HG02759 (cell line): ENCODE data around the gene GRID2.

ENCODE experiments used
- ATAC-seq: cut with Tn5 transposase; IDR thresholded peaks from one replicate; pipeline ENCODE4 v1.9.1; 2021; ENCODE audit warnings: mild to moderate bottlenecking, moderate library complexity; ENCODE audit not compliant: unreplicated experiment

The GRID2 gene

GRCh38 chr4:92658318-92658717 is 354.6 kb downstream of the GRID2 start:
- ATAC-seq: no peak

GRCh38 chr4:92677805-92678204 is 374.0 kb downstream of the GRID2 start:
- no peak for ATAC-seq

DNA sequence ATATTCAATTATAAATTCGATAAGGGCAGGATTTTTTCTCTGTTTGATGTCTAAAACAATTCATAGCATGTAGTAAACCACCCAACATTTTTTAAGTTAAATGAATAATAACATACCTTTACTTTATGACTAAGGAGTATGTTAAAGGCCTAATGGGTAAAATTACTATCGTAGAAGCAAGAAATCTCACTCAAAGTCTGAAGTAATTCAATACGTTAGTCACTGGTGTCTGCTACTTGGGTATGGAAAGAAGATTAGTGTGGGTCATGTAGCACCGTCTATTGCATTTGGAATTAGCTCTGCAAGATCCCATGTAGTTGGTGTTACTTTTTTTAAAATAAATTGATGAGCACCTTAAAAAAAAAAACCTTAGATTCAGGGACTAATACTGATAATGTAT is 374.5 kb downstream of the GRID2 start:
- ATAC-seq: no peak

GRCh38 chr4:92679149-92679548 is 375.4 kb downstream of the GRID2 start:
- ATAC-seq: no peak

- no peak for ATAC-seq
These were observed 410.9 kb downstream of the GRID2 start for GRCh38 chr4:92714640-92715039.

DNA sequence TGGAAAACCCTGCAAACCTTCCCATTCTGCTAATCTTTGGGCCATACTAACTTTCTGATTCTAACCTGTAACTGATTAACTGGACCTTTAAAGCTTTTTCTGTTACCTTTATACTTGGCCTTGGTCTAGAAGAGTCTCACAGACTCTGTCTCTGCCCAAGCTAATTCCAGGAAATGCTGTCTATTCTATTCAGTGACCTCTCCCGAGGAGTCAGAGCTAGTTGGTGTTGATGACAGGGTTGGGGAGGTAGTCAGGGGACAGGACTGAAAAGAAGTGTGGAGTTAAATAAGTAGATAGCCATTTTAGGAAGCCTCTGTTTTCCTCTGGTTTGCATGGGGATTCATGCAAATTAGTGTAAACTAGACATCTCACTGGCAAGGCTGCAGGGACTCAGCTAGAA is 429.5 kb downstream of the GRID2 start:
- ATAC-seq: no peak

GRCh38 chr4:92735025-92735665 is 431.4 kb downstream of the GRID2 start:
- ATAC-seq: no peak

GRCh38 chr4:92760433-92760832 is 456.7 kb downstream of the GRID2 start:
- ATAC-seq: no peak

DNA sequence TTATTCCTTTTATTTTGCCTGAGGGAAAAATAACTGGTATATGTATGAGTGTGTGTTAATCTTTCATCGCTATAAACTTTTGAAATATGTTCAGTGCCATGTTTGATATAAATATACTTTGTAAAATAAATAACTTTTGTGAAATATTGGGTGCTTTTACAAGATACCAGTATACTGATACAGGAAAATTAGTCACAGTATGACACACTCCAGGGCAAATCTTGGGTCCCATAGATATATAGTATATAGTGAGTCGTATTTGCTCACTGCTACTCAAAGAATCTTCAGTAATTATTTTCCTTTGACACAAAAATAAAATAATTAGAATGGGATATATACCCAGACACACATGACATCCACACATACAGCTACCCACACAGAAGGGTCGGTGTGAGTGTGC is 472.3 kb downstream of the GRID2 start:
- no peak for ATAC-seq

GRCh38 chr4:92789741-92790140 is 486.0 kb downstream of the GRID2 start:
- no peak for ATAC-seq

DNA sequence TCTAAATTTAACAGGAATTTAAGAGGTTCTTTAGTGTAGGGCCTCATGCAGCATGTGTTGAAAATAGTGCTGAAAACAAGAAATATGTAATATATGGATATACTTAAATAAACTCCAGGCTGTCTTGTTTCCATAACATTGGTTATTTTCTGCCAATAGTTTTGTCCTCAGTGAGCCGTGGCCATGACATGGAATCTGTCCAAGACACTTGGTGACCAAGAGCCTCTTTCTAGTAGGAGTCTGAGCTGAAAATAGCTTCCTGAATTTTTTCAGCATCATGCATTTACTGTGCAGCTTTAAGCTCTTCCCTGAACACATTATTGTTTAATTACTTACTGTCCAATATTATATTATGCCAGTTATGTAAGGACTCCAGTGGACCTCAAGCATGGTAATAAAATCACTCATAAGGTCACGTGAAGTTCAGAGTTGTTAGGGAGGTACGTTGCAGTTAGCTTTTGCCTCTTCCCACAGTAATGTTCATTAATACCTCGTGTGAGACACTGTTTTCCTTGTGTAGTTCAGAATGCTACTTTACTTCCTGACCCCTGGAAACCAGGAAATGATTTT is 488.2 kb downstream of the GRID2 start:
- ATAC-seq: no peak

DNA sequence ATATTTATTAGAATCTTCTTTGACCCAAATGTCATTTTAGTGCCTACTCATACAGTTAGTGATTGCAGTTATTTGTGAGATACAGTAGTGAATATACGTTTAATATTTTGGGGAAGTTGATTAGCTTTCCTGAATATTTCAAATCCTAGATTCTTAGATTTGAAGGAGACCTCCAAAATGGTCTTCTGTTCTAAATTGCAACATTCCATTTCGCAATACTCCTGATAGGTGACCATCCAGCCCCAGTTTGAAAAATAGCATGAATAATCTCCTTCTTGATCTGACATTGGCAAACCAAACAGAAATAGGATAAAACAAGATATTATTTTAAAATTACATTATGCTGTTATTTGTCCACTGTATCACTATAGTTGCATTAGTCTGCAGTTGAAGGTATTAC is 505.6 kb downstream of the GRID2 start:
- ATAC-seq: no peak

- ATAC-seq: no peak
These were observed 508.9 kb downstream of the GRID2 start for GRCh38 chr4:92812652-92813051.

- no peak for ATAC-seq
These were observed 510.9 kb downstream of the GRID2 start for GRCh38 chr4:92814677-92815076.

DNA sequence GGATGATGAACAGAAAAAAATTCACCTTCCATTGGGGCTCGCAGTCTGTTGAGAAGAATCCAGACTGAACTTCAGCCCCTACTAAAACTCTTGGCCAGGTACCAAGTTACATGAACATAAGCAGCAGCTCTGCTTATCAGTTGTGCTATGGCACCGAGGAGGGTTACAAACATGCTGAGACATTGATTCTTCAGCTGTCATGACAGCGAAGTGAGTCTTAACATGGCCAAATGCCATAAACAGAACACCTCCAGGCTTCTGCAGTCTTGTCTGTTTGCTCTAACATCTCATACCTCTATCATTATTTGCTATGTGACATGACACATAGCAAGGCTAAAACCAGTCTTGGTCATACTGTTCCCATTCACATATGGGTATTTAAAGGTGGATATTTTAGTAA is 521.5 kb downstream of the GRID2 start:
- no peak for ATAC-seq

DNA sequence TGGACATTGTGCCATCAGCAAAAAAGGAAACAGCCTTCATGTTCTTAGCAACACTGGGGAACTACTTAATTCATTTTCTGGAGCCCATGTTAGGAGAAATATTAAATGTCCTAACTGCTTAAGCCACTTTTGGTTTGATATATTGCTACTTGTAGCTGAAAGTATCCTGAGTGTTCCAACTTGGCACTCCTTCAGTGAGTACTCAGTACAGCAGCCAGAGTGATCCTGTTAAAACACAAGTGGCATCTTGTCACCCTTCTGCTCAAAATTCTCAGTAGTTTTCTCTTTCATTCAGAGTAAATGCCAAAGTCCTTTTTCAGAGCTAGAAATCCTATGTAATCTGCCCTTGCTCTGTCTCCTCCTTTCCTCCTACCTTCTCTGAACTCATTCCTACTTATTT is 522.0 kb downstream of the GRID2 start:
- ATAC-seq: no peak

DNA sequence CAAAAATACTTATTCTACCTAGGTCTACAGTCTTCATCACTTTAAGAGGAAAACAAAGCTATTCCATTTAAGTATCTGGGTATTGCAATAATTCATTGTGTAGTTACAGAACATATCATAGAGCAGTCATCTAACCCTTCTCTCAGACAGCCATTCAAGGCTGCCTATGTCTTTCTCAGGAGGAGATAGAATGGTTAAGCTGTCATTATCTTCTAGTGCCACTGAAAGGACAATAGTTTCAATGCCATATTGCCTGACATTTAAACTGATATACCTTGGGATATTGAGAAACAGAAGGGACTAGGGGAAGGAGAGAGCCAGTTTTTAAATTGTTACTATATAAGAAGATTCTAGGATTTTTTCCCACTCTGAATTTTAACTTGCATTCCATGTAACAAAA is 527.0 kb downstream of the GRID2 start:
- ATAC-seq: no peak

- ATAC-seq: no peak
These were observed 537.1 kb downstream of the GRID2 start for GRCh38 chr4:92840880-92841279.

DNA sequence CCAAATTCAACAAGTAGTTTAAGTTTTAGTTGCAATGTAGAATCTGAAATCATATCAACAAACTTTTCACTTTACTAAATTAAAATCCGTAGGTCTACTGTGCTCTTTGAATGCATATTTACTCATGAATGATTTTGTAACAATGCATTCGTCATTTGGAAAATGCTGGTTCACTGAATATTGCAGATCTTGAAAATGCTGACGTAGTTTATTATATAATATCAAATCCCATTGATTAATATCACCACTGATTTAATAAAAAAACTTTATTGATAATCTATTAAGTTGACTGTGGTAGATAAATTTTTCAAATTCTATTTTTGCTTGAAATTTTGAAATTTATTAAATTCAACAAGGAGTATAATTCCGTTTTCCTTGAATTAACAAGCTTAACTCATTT is 540.0 kb downstream of the GRID2 start:
- ATAC-seq: no peak

GRCh38 chr4:92847026-92847425 is 543.3 kb downstream of the GRID2 start:
- no peak for ATAC-seq

GRCh38 chr4:92862509-92862908 is 558.7 kb downstream of the GRID2 start:
- ATAC-seq: no peak

GRCh38 chr4:92864096-92864495 is 560.3 kb downstream of the GRID2 start:
- ATAC-seq: no peak

DNA sequence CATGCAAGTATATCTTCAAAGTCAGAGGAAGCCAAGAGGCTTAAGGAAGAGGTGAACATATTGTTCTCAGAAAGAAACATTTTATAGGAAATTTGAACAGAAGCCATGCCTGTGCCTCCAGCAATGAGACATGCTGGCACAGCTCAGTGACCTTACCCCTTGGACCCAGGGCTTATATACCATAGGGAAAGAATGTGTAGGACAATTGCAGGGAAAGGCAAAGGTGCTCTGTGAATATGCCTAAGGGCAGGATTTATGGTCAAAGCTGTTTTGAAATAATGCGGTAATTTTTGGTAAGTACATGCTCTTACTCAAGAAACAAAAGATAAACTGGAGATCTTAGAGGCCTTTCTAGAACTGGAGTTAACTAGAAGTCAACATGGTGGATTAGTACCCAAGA is 568.8 kb downstream of the GRID2 start:
- ATAC-seq: no peak
